ENCODE results near the gene TPGS1. TPM values are rescaled to one million over a fixed set of nuclear protein-coding genes. Genes with fewer than 3 reads are reported as not detected.

TPGS1 gene
- total RNA-seq, 2 experiments from 2014 or later = 8.9 to 9.3 TPM

- H3K9me3 Mint-ChIP-seq = no peaks in the 10 kb centered on the region
- peak within 1 kb of the TSS; percentile 62 for H3K4me3 Mint-ChIP-seq
- no peak within 1 kb of the TSS for H3K27ac Mint-ChIP-seq
- ATAC-seq (peak; percentile 21), DNase-seq (no peak)
- intact Hi-C loops (cut with micrococcal nuclease) = no loop called here
- peaks cover 9% of the 10 kb centered on the region for H3K4me1 Mint-ChIP-seq (ENCODE audit: low read depth)
- CTCF ChIA-PET = interaction anchor here (0.8 kb wide), 1 partner anchor 46 kb away, joined by 3 read pairs; the partner anchor contains the start of gene TPGS1
- no peaks in the 10 kb centered on the region for H3K36me3 Mint-ChIP-seq (ENCODE audit: low read depth)
- POLR2A ChIA-PET = no interaction called here
- peaks cover 19% of the 10 kb centered on the region for H3K27me3 Mint-ChIP-seq
- no peak for TF ChIP-seq CTCF (IDR thresholded peaks at IDR 0.05)
Observed at GRCh38 chr19:460877-461720, 46.2 kb upstream of the TPGS1 start, which contains the start of gene SHC2. Gene SHC2, minus strand, starts transcription at chr19:461033. Its CDS starts 37 bp downstream, at chr19:460996.

GRCh38 chr19:461721-462551, 45.4 kb upstream of the TPGS1 start:
- DNase-seq (peak; percentile 21), ATAC-seq (peak; percentile 14)
- intact Hi-C loops (cut with micrococcal nuclease) = no loop called here
- Mint-ChIP-seq H3K36me3 (ENCODE audit: low read depth) (no peaks in the 10 kb centered on the region), H3K27ac (no peak overlapping the region), H3K4me3 (peak overlapping the region; percentile 53), H3K9me3 (no peaks in the 10 kb centered on the region), H3K4me1 (ENCODE audit: low read depth) (peaks cover 9% of the 10 kb centered on the region), H3K27me3 (peaks cover 19% of the 10 kb centered on the region)
- no peak for TF ChIP-seq CTCF (IDR thresholded peaks at IDR 0.05)
- ChIA-PET CTCF (no interaction called here), POLR2A (interaction anchor here (1.2 kb wide), 1 partner anchor 119 kb away, joined by 3 read pairs; no protein-coding TSS in a partner anchor)

GRCh38 chr19:463483-464207, 43.7 kb upstream of the TPGS1 start:
- ATAC-seq = no peak
- H3K9me3 Mint-ChIP-seq = no peaks in the 10 kb centered on the region
- no peak overlapping the region for H3K27ac Mint-ChIP-seq
- CTCF ChIA-PET = interaction anchor here (1.2 kb wide), 1 partner anchor 43 kb away, joined by 3 read pairs; no protein-coding TSS in a partner anchor
- no peak for DNase-seq
- H3K27me3 Mint-ChIP-seq = peaks cover 19% of the 10 kb centered on the region
- intact Hi-C loops (cut with micrococcal nuclease) = no loop called here
- no peak overlapping the region for H3K4me3 Mint-ChIP-seq
- POLR2A ChIA-PET = no interaction called here
- peaks cover 9% of the 10 kb centered on the region for H3K4me1 Mint-ChIP-seq (ENCODE audit: low read depth)
- H3K36me3 Mint-ChIP-seq (ENCODE audit: low read depth) = no peaks in the 10 kb centered on the region
- no peak for TF ChIP-seq CTCF (IDR thresholded peaks at IDR 0.05)

GRCh38 chr19:464208-464545, 43.1 kb upstream of the TPGS1 start:
- DNase-seq = no peak
- intact Hi-C loops (cut with micrococcal nuclease) = no loop called here
- Mint-ChIP-seq H3K36me3 (ENCODE audit: low read depth) (no peaks in the 10 kb centered on the region), H3K9me3 (no peaks in the 10 kb centered on the region), H3K4me1 (ENCODE audit: low read depth) (peaks cover 9% of the 10 kb centered on the region), H3K27me3 (peaks cover 19% of the 10 kb centered on the region), H3K4me3 (no peak overlapping the region), H3K27ac (no peak overlapping the region)
- no peak for ATAC-seq
- TF ChIP-seq CTCF (IDR thresholded peaks at IDR 0.05) = no peak
- ChIA-PET POLR2A (no interaction called here), CTCF (no interaction called here)

Measured in activated CD8-positive, alpha-beta T cell treated with anti-CD3 and anti-CD28 coated beads for 36 hours (primary cell).